ENCODE measurements around the gene HSDL1.
"Not testable (repeated sequence)": the region's sequence is repeated elsewhere in the genome, so short reads cannot be mapped to it uniquely, and the experiment has no call there.

GRCh38 chr16:84111949-84112348 lies 33.0 kb downstream of the HSDL1 start:
- TF ChIP-seq CTCF (conservative IDR thresholded peaks at IDR 0.05 in 1 of 2, IDR thresholded peaks at IDR 0.05 in 1 of 2; ENCODE audit: low read depth in 1 of 2, low read length in 2 of 2); EZH2 (IDR thresholded peaks at IDR 0.05; ENCODE audit: low read length, missing control alignments): not testable (repeated sequence)

Data from fibroblast of lung (primary cell).